ENCODE data around the gene SCARB2.

The SCARB2 gene

DNA sequence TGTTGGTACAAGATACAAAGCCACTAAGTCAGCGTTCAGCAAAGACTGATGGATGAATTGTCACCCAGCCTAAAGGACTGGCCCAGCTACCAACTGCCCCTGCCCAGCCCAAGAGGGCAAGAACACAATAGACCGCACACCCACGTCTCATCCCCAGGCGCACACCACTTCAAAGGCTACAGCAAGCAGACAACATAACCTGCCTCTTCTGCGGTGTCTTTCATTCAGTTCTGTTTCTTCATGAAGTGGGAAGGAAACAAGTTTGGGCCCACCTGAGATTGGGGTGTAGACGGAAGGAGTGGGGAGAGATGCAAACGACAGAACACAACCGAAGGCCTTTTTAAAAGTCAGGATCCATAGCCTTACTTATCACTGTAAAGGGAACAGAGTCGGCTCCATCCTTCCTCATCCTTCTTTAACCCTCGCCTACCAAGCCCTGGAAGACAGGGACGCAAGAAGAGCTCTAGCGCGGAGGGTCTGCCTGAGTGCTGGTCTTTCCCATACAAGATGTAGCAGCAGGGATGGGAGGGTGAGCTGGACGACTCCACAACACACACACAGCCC lies 691 bp downstream of the SCARB2 start:
- no peaks in the 10 kb centered on the region for H3K27me3 Mint-ChIP-seq (ENCODE audit: low read depth)
- H3K4me3 Mint-ChIP-seq: peak overlapping the region; percentile 88 to 98 (median 96)
- TF ChIP-seq, protein P1, sequence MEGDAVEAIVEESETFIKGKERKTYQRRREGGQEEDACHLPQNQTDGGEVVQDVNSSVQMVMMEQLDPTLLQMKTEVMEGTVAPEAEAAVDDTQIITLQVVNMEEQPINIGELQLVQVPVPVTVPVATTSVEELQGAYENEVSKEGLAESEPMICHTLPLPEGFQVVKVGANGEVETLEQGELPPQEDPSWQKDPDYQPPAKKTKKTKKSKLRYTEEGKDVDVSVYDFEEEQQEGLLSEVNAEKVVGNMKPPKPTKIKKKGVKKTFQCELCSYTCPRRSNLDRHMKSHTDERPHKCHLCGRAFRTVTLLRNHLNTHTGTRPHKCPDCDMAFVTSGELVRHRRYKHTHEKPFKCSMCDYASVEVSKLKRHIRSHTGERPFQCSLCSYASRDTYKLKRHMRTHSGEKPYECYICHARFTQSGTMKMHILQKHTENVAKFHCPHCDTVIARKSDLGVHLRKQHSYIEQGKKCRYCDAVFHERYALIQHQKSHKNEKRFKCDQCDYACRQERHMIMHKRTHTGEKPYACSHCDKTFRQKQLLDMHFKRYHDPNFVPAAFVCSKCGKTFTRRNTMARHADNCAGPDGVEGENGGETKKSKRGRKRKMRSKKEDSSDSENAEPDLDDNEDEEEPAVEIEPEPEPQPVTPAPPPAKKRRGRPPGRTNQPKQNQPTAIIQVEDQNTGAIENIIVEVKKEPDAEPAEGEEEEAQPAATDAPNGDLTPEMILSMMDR (IDR thresholded peaks at IDR 0.05; ENCODE audit: unreplicated experiment in 3 of 3): no peak
- no peaks in the 10 kb centered on the region for H3K9me3 Mint-ChIP-seq
- peaks cover 7% of the 10 kb centered on the region for H3K36me3 Mint-ChIP-seq (ENCODE audit: low read depth)
- H3K27ac Mint-ChIP-seq: peak overlapping the region; percentile 98 to 99 (median 99)
- H3K4me1 Mint-ChIP-seq: peaks cover 79% of the 10 kb centered on the region

DNA sequence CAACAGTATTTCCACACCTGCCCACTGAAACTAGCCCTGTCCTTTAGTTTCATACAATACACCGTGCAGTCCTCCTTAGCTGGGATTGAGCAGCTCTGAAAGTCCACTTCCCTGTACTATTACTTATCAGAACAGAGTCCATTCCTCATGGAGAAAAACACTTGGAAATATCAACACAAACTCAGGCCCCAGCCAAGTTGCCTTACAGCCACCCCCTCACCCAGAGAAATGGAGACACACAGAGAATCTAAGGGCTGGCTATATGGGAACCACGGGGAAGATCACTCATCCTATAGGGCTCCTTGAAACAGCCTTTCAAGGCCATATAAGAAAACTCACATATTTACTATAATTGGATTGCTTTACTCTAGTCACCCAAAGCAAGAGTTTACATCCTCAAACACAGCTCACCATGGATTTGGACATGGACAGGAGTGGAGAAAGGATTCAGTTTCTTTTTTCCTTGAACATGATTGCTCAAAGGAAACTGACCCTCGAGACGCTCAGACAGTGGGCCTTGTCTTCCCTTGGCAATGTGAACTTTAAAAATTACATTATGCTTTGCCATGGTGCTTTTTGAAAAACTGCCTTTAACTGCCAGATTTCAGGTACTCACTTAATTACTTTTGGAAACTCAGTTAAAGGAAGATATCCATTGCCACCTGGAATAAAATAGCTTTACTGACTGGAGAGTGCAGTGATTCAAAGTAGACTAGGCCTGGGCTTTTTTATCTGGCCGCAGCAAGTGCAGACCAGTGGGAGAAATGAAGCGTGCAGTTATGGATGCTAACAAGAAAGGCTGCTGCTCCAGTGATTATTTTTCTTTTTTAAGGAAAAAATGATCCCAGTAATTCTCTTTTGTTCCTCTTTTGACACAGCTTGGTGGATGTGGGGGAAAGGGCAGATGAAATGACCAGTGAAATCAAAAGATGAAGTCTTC lies 1.6 kb downstream of the SCARB2 start:
- Mint-ChIP-seq H3K4me1 (peaks cover 82% of the 10 kb centered on the region), H3K4me3 (peak overlapping the region; percentile 88 to 98 (median 96)), H3K27me3 (ENCODE audit: low read depth) (no peaks in the 10 kb centered on the region), H3K36me3 (ENCODE audit: low read depth) (peaks cover 7% of the 10 kb centered on the region), H3K27ac (peak overlapping the region; percentile 98 to 99 (median 99)), H3K9me3 (no peaks in the 10 kb centered on the region)
- TF ChIP-seq, protein P1 (IDR thresholded peaks at IDR 0.05; ENCODE audit: unreplicated experiment in 3 of 3): no peak

- TF ChIP-seq, protein P1 (IDR thresholded peaks at IDR 0.05; ENCODE audit: unreplicated experiment in 3 of 3): no peak
- Mint-ChIP-seq H3K4me3 (peak overlapping the region; percentile 29 to 98 (median 88)), H3K27me3 (ENCODE audit: low read depth) (peaks cover 4% of the 10 kb centered on the region), H3K36me3 (ENCODE audit: low read depth) (peaks cover 7% of the 10 kb centered on the region), H3K27ac (peak overlapping the region; percentile 65 to 99 (median 98)), H3K4me1 (peaks cover 82% of the 10 kb centered on the region), H3K9me3 (no peaks in the 10 kb centered on the region)
Observed at GRCh38 chr4:76210452-76210851, 3.2 kb downstream of the SCARB2 start.

DNA sequence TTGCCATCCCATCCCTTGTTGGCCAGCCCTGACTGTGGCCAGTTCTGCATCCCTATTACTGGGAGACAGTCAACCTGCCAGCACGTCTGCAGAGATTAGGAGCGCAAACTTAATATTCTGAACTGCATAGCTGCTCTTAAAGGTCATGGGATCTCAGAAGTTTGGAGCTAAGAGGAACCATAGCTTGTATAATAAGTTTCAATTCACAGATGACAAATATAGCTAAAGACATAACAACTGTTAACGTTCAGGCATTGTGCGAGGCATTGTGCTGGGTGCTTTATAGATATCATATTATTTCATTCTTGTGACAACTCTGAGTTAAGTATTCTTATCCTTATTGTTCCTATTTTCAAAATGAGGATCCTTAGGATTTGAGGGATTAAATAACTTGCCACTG lies 3.7 kb downstream of the SCARB2 start:
- Mint-ChIP-seq H3K27ac (peak overlapping the region; percentile 65 to 99 (median 98)), H3K4me3 (peak overlapping the region in 2 of 3 experiments; percentile 88 to 98), H3K36me3 (ENCODE audit: low read depth) (peaks cover 7% of the 10 kb centered on the region), H3K9me3 (no peaks in the 10 kb centered on the region), H3K4me1 (peaks cover 82% of the 10 kb centered on the region), H3K27me3 (ENCODE audit: low read depth) (peaks cover 4% of the 10 kb centered on the region)
- TF ChIP-seq, protein P1 (IDR thresholded peaks at IDR 0.05; ENCODE audit: unreplicated experiment in 3 of 3): no peak

DNA sequence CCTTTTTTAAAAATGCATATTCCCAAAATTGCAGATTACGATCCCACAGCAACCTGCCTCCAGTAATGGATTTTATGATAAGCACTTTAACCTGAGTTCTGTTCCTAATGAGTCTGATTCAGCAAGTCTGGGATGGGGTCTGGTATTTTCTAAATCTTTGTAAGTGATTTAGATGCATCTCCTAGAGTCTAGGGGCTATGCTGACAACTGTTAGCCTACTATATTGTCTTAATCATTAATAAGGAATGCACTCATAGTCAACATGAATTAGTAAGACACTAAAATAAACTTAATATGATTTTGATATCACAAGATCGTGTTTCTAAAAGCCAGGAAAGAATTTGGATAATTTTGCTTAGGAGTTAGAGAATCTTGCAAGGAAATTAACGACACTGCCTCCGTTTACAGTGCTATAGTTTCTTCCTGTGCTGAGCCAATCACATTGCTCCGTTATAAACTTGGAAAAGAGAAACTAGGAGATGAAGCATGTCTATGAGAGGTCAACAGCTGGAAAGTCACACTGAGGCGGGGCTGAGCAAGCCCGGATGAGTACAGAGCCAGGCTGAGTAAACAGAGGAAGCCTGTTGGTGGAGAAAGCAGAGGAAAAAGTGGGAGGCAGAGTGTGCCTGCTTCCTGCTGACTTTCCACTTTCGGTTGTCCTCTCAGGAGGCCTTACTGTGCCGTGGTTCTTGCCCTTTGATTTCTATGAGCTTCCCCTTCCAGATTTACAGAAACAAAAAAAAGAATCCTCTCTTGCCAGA lies 5.4 kb downstream of the SCARB2 start:
- H3K27me3 Mint-ChIP-seq (ENCODE audit: low read depth): peaks cover 4% of the 10 kb centered on the region
- peaks cover 11% of the 10 kb centered on the region for H3K36me3 Mint-ChIP-seq (ENCODE audit: low read depth)
- H3K4me1 Mint-ChIP-seq: peaks cover 87% of the 10 kb centered on the region
- peak overlapping the region; percentile 95 to 98 (median 97) for H3K27ac Mint-ChIP-seq
- TF ChIP-seq, protein P1 (IDR thresholded peaks at IDR 0.05; ENCODE audit: unreplicated experiment in 3 of 3): no peak
- peak overlapping the region; percentile 31 to 78 (median 51) for H3K4me3 Mint-ChIP-seq
- no peaks in the 10 kb centered on the region for H3K9me3 Mint-ChIP-seq

All from nephron (organoid).